SK-N-SH (cell line): ENCODE measurements around the gene ARHGEF7. TPM values are rescaled to one million over a fixed set of nuclear protein-coding genes. Genes with fewer than 3 reads are reported as not detected.

Experiments
- CTCF ChIA-PET: fragments of 300-600, 350-600 bp; formaldehyde crosslinking; extraction: SDS; loops from one replicate; lab custom pipeline; 2021; lab: Yijun Ruan, JAX
- POLR2A ChIA-PET: fragments of 350-600 bp; sonication (Branson Sonifier 250); formaldehyde crosslinking; extraction: SDS; loops from one replicate; lab custom pipeline; 2020; ENCODE audit warnings: antibody characterized with exemption, inconsistent platforms; lab: Yijun Ruan, JAX
- DNase-seq: peaks from one replicate; pipeline ENCODE4 v3.0.0; 2012
- H2AFZ ChIP-seq: fragments of 200-600 bp; sonication (generic); 2 replicates; pipeline ENCODE4 v1.8.1; 2016; ENCODE audit warnings: antibody characterized with exemption, mild to moderate bottlenecking, low read depth
- H3F3A ChIP-seq: fragments of 200-600 bp; sonication (generic); replicated peaks from 2 replicates; pipeline ENCODE3; 2016; ENCODE audit warnings: antibody characterized with exemption, mild to moderate bottlenecking; ENCODE audit not compliant: insufficient read depth
- H3K27ac ChIP-seq, 2 experiments: fragments of 200-500 bp in 1 of 2; fragments of 200-600 bp in 1 of 2; sonication (Bioruptor generic) in 1 of 2; sonication (generic), shearing (Covaris generic) in 1 of 2; 2 replicates each; pipeline versions ENCODE4 v1.5.1 to v1.6.1; 2014 to 2016; ENCODE audit warnings: low read depth in 2 of 2, inconsistent platforms in 1 of 2, low read length in 1 of 2, mild to moderate bottlenecking in 1 of 2, mixed read lengths in 1 of 2
- H3K27me3 ChIP-seq: fragments of 200-600 bp; sonication (generic), shearing (Covaris generic); 2 replicates; pipeline ENCODE4 v1.6.1; 2016; ENCODE audit warnings: mixed run types; ENCODE audit not compliant: insufficient read depth
- H3K36me3 ChIP-seq, 2 experiments: fragments of 200-500 bp in 1 of 2; fragments of 200-600 bp in 1 of 2; sonication (Bioruptor generic) in 1 of 2; sonication (generic) in 1 of 2; replicated peaks in 1 of 2; 2 replicates each; pipeline versions ENCODE3 to v1.5.1; 2014 to 2016; ENCODE audit warnings: low read length in 1 of 2, mild to moderate bottlenecking in 1 of 2; ENCODE audit not compliant: insufficient read depth in 2 of 2, control insufficient read depth in 1 of 2
- H3K4me1 ChIP-seq, 2 experiments: fragments of 200-500 bp in 1 of 2; fragments of 200-600 bp in 1 of 2; sonication (Bioruptor generic) in 1 of 2; sonication (generic), shearing (Covaris generic) in 1 of 2; 2 replicates each; pipeline versions ENCODE4 v1.5.1 to v1.6.1; 2014 to 2016; ENCODE audit warnings: low read depth in 1 of 2, low read length in 1 of 2, mixed run types in 1 of 2; ENCODE audit not compliant: insufficient read depth in 2 of 2, control insufficient read depth in 1 of 2
- H3K4me2 ChIP-seq: fragments of 200-600 bp; sonication (generic), shearing (Covaris generic); 2 replicates; pipeline ENCODE4 v1.6.1; 2017; ENCODE audit warnings: mixed run types
- H3K4me3 ChIP-seq, 2 experiments: fragments of 200-500 bp in 1 of 2; fragments of 200-600 bp in 1 of 2; sonication (Bioruptor generic) in 1 of 2; sonication (generic), shearing (Covaris generic) in 1 of 2; 2 replicates each; pipeline versions ENCODE4 v1.5.1 to v1.8.1; 2014 to 2016; ENCODE audit warnings: low read depth in 2 of 2, inconsistent platforms in 1 of 2, low read length in 1 of 2, mild to moderate bottlenecking in 1 of 2, mixed read lengths in 1 of 2, moderate library complexity in 1 of 2
- H3K79me2 ChIP-seq: fragments of 200-600 bp; sonication (generic); 2 replicates; pipeline ENCODE4 v1.8.1; 2017; ENCODE audit warnings: mild to moderate bottlenecking; ENCODE audit not compliant: insufficient read depth
- H3K9ac ChIP-seq: fragments of 200-600 bp; sonication (generic); 2 replicates; pipeline ENCODE4 v1.6.1; 2017; ENCODE audit warnings: mixed run types
- H3K9me2 ChIP-seq: fragments of 200-600 bp; sonication (generic); 2 replicates; pipeline ENCODE4 v1.6.1; 2017; ENCODE audit warnings: mixed run types
- H3K9me3 ChIP-seq: fragments of 200-600 bp; sonication (generic); 2 replicates; pipeline ENCODE4 v1.6.1; 2017; ENCODE audit warnings: mixed run types, mild to moderate bottlenecking, moderate library complexity
- H4K20me1 ChIP-seq: fragments of 200-600 bp; sonication (generic); 2 replicates; pipeline ENCODE4 v1.6.1; 2017; ENCODE audit warnings: mild to moderate bottlenecking, mixed run types; ENCODE audit not compliant: insufficient read depth
- CHD2 ChIP-seq: fragments of 150-350 bp; IDR thresholded peaks from 2 replicates; pipeline ENCODE4 v1.6.1; 2018; ENCODE audit warnings: low read length; ENCODE audit not compliant: partially characterized antibody
- EP300 ChIP-seq, 2 experiments: IDR thresholded peaks; 2 replicates each; pipeline versions ENCODE4 v1.4.0 to v1.6.1; 2012; ENCODE audit warnings: borderline replicate concordance in 1 of 2, low read depth in 1 of 2, low read length in 1 of 2
- FOSL2 ChIP-seq: IDR thresholded peaks from 2 replicates; pipeline ENCODE4 v1.4.0; 2012; ENCODE audit warnings: low read depth, mild to moderate bottlenecking, moderate library complexity, borderline replicate concordance
- GATA2 ChIP-seq: sonication (generic); formaldehyde crosslinking; IDR thresholded peaks from 2 replicates; pipeline ENCODE4 v1.5.0; 2020; ENCODE audit warnings: mild to moderate bottlenecking, missing genetic modification reagents
- JUND ChIP-seq: IDR thresholded peaks from 2 replicates; pipeline ENCODE4 v1.4.0; 2012
- MXI1 ChIP-seq: IDR thresholded peaks from 2 replicates; pipeline ENCODE4 v1.6.1; 2012; ENCODE audit warnings: mild to moderate bottlenecking, low read depth, low read length, improper control_type of control experiment
- NFIC ChIP-seq: IDR thresholded peaks from 2 replicates; pipeline ENCODE4 v1.4.0; 2012; ENCODE audit warnings: borderline replicate concordance
- SIN3A ChIP-seq: IDR thresholded peaks from 2 replicates; pipeline ENCODE4 v1.6.1; 2012; ENCODE audit warnings: low read depth, mild to moderate bottlenecking, low read length, moderate library complexity, borderline replicate concordance
- SMC3 ChIP-seq: IDR thresholded peaks from 2 replicates; pipeline ENCODE4 v1.6.1; 2012; ENCODE audit warnings: low read depth, low read length, improper control_type of control experiment
- TAF1 ChIP-seq: IDR thresholded peaks from 2 replicates; pipeline ENCODE4 v1.6.1; 2012; ENCODE audit warnings: low read depth, mild to moderate bottlenecking, low read length, moderate library complexity, borderline replicate concordance
- TEAD4 ChIP-seq: IDR thresholded peaks from 2 replicates; pipeline ENCODE4 v1.4.0; 2012; ENCODE audit warnings: mild to moderate bottlenecking, borderline replicate concordance; ENCODE audit not compliant: insufficient read depth
- WGBS: methylation state at CpG from one replicate; pipeline ENCODE4 v1.1.6; 2017; ENCODE audit warnings: low lambda C conversion rate; 5-methylcytosine and 5-hydroxymethylcytosine counted together
- polyA plus RNA-seq, 3 experiments: library from polyadenylated mRNA; depleted of rRNA; stranded (reverse); fragments of >200 nt; gene quantifications; 2 replicates each; pipeline ENCODE4 v1.2.3, GENCODE V29; 2012
- TF ChIP-seq, protein P1 (sequence below): IDR thresholded peaks from 2 replicates; pipeline ENCODE4; 2012
- TF ChIP-seq, protein P2 (sequence below): fragments of 200-600 bp; sonication (generic); IDR thresholded peaks from 2 replicates; pipeline ENCODE4 v1.6.1; 2017; ENCODE audit warnings: antibody characterized with exemption, mild to moderate bottlenecking, moderate library complexity
- TF ChIP-seq, protein P3 (sequence below): fragments of 150-350 bp; IDR thresholded peaks from 2 replicates; pipeline ENCODE4 v1.6.1; 2017; ENCODE audit warnings: antibody characterized with exemption, low read length, low read depth, borderline replicate concordance
- TF ChIP-seq, protein P4 (sequence below): IDR thresholded peaks from 2 replicates; pipeline ENCODE4 v1.6.1; 2012; ENCODE audit warnings: mild to moderate bottlenecking, low read depth, low read length, moderate library complexity

ARHGEF7 gene
- polyA plus RNA-seq, 1 of the 3 experiments (the other 2 are of a cell fraction), result 21.6 TPM

DNA sequence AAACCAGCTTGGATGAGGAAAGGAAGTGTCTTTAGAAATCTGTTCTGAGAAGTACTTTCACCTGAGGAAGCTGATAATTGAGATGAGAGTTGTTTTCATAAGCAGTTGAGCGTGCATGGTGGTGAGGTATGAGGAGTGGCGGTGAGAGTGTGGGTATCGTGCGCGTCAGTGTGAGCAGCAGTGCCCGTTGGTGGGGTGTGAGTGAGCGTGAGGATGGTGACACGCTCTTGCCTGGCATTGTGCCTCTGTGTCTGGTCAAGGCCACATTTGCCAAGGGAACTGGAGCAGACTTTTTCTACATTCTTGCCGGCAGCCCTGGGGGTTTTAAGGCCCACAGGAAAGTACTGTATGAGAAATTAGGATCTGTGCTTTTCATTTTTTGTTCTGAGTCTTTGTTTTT, 168.9 kb downstream of the ARHGEF7 start:
- no peak overlapping the region; a peak in 1 of 4 replicates for H3K27ac ChIP-seq
- H3K9me3 ChIP-seq, result no peaks in the 10 kb centered on the region
- H3K4me3 ChIP-seq, result no peak overlapping the region
- no peak for DNase-seq
- 90% methylated on average over 9 of the region's 9 CpGs for WGBS
- H3K79me2 ChIP-seq, result 0 out of 2 replicates have a peak, but pooled peaks cover 3% of the 10 kb centered on the region
- no peaks in the 10 kb centered on the region for H3K27me3 ChIP-seq
- H3K36me3 ChIP-seq, result peaks cover 14 to 81% of the 10 kb centered on the region in 2 experiments
- peaks cover 7 to 19% of the 10 kb centered on the region in 2 experiments; a peak in 2 of 4 replicates for H3K4me1 ChIP-seq
- no peaks in the 10 kb centered on the region for H4K20me1 ChIP-seq
- H3K9ac ChIP-seq, result no peak overlapping the region
- H3K9me2 ChIP-seq, result no peaks in the 10 kb centered on the region
- H2AFZ ChIP-seq, result no peak overlapping the region
- CTCF ChIA-PET, result no interaction called here
- no peak overlapping the region for H3K4me2 ChIP-seq
- POLR2A ChIA-PET, result no interaction called here
- H3F3A ChIP-seq, result no peaks in the 10 kb centered on the region
- TF ChIP-seq JUND (no peak), CHD2 (no peak), MXI1 (no peak), GATA2 (no peak), FOSL2 (no peak), TAF1 (no peak), SMC3 (no peak), SIN3A (no peak), NFIC (no peak), TEAD4 (no peak), EP300 (IDR thresholded peaks at IDR 0.05; ENCODE audit: borderline replicate concordance in 1 of 2, low read depth in 1 of 2, low read length in 1 of 2) (no peak)
- TF ChIP-seq, protein P1, sequence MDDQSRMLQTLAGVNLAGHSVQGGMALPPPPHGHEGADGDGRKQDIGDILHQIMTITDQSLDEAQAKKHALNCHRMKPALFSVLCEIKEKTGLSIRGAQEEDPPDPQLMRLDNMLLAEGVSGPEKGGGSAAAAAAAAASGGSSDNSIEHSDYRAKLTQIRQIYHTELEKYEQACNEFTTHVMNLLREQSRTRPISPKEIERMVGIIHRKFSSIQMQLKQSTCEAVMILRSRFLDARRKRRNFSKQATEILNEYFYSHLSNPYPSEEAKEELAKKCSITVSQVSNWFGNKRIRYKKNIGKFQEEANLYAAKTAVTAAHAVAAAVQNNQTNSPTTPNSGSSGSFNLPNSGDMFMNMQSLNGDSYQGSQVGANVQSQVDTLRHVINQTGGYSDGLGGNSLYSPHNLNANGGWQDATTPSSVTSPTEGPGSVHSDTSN, result no peak
- TF ChIP-seq, protein P2, sequence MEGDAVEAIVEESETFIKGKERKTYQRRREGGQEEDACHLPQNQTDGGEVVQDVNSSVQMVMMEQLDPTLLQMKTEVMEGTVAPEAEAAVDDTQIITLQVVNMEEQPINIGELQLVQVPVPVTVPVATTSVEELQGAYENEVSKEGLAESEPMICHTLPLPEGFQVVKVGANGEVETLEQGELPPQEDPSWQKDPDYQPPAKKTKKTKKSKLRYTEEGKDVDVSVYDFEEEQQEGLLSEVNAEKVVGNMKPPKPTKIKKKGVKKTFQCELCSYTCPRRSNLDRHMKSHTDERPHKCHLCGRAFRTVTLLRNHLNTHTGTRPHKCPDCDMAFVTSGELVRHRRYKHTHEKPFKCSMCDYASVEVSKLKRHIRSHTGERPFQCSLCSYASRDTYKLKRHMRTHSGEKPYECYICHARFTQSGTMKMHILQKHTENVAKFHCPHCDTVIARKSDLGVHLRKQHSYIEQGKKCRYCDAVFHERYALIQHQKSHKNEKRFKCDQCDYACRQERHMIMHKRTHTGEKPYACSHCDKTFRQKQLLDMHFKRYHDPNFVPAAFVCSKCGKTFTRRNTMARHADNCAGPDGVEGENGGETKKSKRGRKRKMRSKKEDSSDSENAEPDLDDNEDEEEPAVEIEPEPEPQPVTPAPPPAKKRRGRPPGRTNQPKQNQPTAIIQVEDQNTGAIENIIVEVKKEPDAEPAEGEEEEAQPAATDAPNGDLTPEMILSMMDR, result no peak
- TF ChIP-seq, protein P3, sequence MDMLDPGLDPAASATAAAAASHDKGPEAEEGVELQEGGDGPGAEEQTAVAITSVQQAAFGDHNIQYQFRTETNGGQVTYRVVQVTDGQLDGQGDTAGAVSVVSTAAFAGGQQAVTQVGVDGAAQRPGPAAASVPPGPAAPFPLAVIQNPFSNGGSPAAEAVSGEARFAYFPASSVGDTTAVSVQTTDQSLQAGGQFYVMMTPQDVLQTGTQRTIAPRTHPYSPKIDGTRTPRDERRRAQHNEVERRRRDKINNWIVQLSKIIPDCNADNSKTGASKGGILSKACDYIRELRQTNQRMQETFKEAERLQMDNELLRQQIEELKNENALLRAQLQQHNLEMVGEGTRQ, result no peak
- TF ChIP-seq, protein P4, sequence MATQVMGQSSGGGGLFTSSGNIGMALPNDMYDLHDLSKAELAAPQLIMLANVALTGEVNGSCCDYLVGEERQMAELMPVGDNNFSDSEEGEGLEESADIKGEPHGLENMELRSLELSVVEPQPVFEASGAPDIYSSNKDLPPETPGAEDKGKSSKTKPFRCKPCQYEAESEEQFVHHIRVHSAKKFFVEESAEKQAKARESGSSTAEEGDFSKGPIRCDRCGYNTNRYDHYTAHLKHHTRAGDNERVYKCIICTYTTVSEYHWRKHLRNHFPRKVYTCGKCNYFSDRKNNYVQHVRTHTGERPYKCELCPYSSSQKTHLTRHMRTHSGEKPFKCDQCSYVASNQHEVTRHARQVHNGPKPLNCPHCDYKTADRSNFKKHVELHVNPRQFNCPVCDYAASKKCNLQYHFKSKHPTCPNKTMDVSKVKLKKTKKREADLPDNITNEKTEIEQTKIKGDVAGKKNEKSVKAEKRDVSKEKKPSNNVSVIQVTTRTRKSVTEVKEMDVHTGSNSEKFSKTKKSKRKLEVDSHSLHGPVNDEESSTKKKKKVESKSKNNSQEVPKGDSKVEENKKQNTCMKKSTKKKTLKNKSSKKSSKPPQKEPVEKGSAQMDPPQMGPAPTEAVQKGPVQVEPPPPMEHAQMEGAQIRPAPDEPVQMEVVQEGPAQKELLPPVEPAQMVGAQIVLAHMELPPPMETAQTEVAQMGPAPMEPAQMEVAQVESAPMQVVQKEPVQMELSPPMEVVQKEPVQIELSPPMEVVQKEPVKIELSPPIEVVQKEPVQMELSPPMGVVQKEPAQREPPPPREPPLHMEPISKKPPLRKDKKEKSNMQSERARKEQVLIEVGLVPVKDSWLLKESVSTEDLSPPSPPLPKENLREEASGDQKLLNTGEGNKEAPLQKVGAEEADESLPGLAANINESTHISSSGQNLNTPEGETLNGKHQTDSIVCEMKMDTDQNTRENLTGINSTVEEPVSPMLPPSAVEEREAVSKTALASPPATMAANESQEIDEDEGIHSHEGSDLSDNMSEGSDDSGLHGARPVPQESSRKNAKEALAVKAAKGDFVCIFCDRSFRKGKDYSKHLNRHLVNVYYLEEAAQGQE, result no peak
